MM.1S (cell line): ENCODE measurements around the gene TMTC2.

Experiments
- DNase-seq: peaks from one replicate; pipeline ENCODE4 v3.0.0-alpha.2; 2015
- H2AFZ ChIP-seq: fragments of 300-600 bp; sonication (generic); 2 replicates; pipeline ENCODE4 v1.6.0; 2016; ENCODE audit warnings: antibody characterized with exemption, low read length
- H3F3A ChIP-seq: fragments of 300-600 bp; sonication (generic); 2 replicates; pipeline ENCODE4 v1.6.1; 2016; ENCODE audit warnings: mild to moderate bottlenecking, antibody characterized with exemption, low read length, moderate library complexity, mixed read lengths; ENCODE audit not compliant: insufficient read depth
- H3K27ac ChIP-seq: fragments of 300-600 bp; sonication (generic); 2 replicates; pipeline ENCODE4 v1.5.1; 2016; ENCODE audit warnings: mild to moderate bottlenecking, low read length
- H3K27me3 ChIP-seq: fragments of 300-600 bp; sonication (generic); replicated peaks from 2 replicates; pipeline ENCODE4 v1.6.0; 2016; ENCODE audit warnings: low read length; ENCODE audit not compliant: insufficient read depth
- H3K36me3 ChIP-seq: fragments of 300-600 bp; sonication (generic); replicated peaks from 2 replicates; pipeline ENCODE4 v1.6.1; 2016; ENCODE audit warnings: mild to moderate bottlenecking, low read length, mixed read lengths; ENCODE audit not compliant: insufficient read depth
- H3K4me1 ChIP-seq: fragments of 300-600 bp; sonication (generic); 2 replicates; pipeline ENCODE4 v1.6.1; 2016; ENCODE audit warnings: low read length, mixed read lengths
- H3K4me2 ChIP-seq: fragments of 300-600 bp; sonication (generic); 2 replicates; pipeline ENCODE4 v1.6.0; 2016; ENCODE audit warnings: low read depth, low read length
- H3K4me3 ChIP-seq: fragments of 300-600 bp; sonication (generic); 2 replicates; pipeline ENCODE4 v1.5.1; 2016; ENCODE audit warnings: low read length, mixed read lengths
- H3K79me2 ChIP-seq: fragments of 300-600 bp; sonication (generic); 2 replicates; pipeline ENCODE4 v1.6.1; 2016; ENCODE audit warnings: mixed run types, low read length, mixed read lengths
- H3K9ac ChIP-seq: fragments of 300-600 bp; sonication (generic); 2 replicates; pipeline ENCODE4 v1.6.1; 2016; ENCODE audit warnings: low read length, mixed read lengths
- H3K9me2 ChIP-seq: fragments of 300-600 bp; sonication (generic); replicated peaks from 2 replicates; pipeline ENCODE4 v1.6.1; 2016; ENCODE audit warnings: mild to moderate bottlenecking, low read length, mixed read lengths; ENCODE audit not compliant: insufficient read depth
- H3K9me3 ChIP-seq: fragments of 300-600 bp; sonication (generic); replicated peaks from 2 replicates; pipeline ENCODE4 v1.6.1; 2016; ENCODE audit warnings: mild to moderate bottlenecking, low read length, mixed read lengths; ENCODE audit not compliant: insufficient read depth
- H4K20me1 ChIP-seq: fragments of 300-600 bp; sonication (generic); 2 replicates; pipeline ENCODE4 v1.6.1; 2016; ENCODE audit warnings: mild to moderate bottlenecking, low read length, moderate library complexity, mixed read lengths; ENCODE audit not compliant: insufficient read depth
- EZH2 ChIP-seq: fragments of 300-600 bp; sonication (generic); optimal IDR thresholded peaks from 2 replicates; pipeline ENCODE3; 2017; ENCODE audit warnings: low read depth, mild to moderate bottlenecking, antibody characterized with exemption, low read length, mixed read lengths
- EZH2phosphoT487 ChIP-seq: fragments of 300-600 bp; sonication (generic); IDR thresholded peaks from 2 replicates; pipeline ENCODE4 v1.6.1; 2018; ENCODE audit warnings: antibody characterized with exemption, low read length
- TF ChIP-seq, protein P1 (sequence below): fragments of 300-600 bp; sonication (generic); IDR thresholded peaks from 2 replicates; pipeline ENCODE4 v1.5.1; 2016; ENCODE audit warnings: antibody characterized with exemption, low read length, mixed read lengths

Gene TMTC2

GRCh38 chr12:82862069-82862841 is 175.5 kb downstream of the TMTC2 start:
- no peak for DNase-seq
- Histone ChIP-seq H3K9me3 (no peaks in the 10 kb centered on the region), H3K27ac (no peak overlapping the region), H3K9me2 (no peaks in the 10 kb centered on the region), H2AFZ (no peak overlapping the region), H3K4me2 (no peak overlapping the region), H3K9ac (no peak overlapping the region), H4K20me1 (no peaks in the 10 kb centered on the region), H3K4me3 (no peak overlapping the region), H3K27me3 (no peaks in the 10 kb centered on the region), H3K4me1 (no peaks in the 10 kb centered on the region), H3K79me2 (no peaks in the 10 kb centered on the region), H3F3A (no peaks in the 10 kb centered on the region), H3K36me3 (no peaks in the 10 kb centered on the region)
- no peak for TF ChIP-seq EZH2
- no peak for TF ChIP-seq EZH2phosphoT487
- TF ChIP-seq, protein P1, sequence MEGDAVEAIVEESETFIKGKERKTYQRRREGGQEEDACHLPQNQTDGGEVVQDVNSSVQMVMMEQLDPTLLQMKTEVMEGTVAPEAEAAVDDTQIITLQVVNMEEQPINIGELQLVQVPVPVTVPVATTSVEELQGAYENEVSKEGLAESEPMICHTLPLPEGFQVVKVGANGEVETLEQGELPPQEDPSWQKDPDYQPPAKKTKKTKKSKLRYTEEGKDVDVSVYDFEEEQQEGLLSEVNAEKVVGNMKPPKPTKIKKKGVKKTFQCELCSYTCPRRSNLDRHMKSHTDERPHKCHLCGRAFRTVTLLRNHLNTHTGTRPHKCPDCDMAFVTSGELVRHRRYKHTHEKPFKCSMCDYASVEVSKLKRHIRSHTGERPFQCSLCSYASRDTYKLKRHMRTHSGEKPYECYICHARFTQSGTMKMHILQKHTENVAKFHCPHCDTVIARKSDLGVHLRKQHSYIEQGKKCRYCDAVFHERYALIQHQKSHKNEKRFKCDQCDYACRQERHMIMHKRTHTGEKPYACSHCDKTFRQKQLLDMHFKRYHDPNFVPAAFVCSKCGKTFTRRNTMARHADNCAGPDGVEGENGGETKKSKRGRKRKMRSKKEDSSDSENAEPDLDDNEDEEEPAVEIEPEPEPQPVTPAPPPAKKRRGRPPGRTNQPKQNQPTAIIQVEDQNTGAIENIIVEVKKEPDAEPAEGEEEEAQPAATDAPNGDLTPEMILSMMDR: no peak

GRCh38 chr12:82862876-82863649 is 176.4 kb downstream of the TMTC2 start:
- H3K4me1 ChIP-seq: no peaks in the 10 kb centered on the region
- no peak overlapping the region for H3K4me2 ChIP-seq
- no peaks in the 10 kb centered on the region for H3K36me3 ChIP-seq
- H2AFZ ChIP-seq: no peak overlapping the region
- no peak overlapping the region for H3K9ac ChIP-seq
- DNase-seq: no peak
- no peak overlapping the region for H3K27ac ChIP-seq
- H3K27me3 ChIP-seq: no peaks in the 10 kb centered on the region
- H3K9me2 ChIP-seq: no peaks in the 10 kb centered on the region
- no peak overlapping the region for H3K4me3 ChIP-seq
- H4K20me1 ChIP-seq: no peaks in the 10 kb centered on the region
- no peaks in the 10 kb centered on the region for H3K9me3 ChIP-seq
- H3F3A ChIP-seq: no peaks in the 10 kb centered on the region
- TF ChIP-seq, protein P1: no peak
- TF ChIP-seq EZH2 (no peak), EZH2phosphoT487 (no peak)
- no peaks in the 10 kb centered on the region for H3K79me2 ChIP-seq

DNA sequence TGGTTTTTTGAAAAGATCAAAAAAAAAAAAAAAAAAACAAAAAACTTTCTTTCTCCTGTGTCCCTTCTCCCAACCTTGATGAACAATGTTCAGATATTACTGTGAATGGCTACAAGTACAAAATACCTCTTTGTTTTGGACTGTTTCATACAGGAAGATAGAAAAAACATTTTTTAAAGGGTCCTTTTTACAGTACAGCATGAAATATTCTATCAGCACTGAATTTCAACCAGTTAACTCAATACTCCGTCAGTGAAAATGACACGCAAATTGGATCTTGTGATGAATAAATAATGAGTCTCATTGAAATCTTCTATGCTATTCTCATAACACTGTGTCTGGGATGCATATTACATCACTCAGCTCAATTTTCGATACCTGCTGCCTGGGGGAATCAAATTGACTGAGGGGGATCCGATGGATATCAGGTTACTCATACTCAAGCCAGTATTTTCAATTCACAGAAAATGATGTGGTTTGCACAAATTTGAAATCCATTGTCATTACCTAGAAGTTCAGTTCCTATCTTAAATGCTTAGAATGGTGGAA is 179.6 kb downstream of the TMTC2 start:
- Histone ChIP-seq H2AFZ (no peak overlapping the region), H3K36me3 (no peaks in the 10 kb centered on the region), H3F3A (no peaks in the 10 kb centered on the region), H3K27me3 (no peaks in the 10 kb centered on the region), H3K4me3 (no peak overlapping the region), H3K27ac (no peak overlapping the region), H3K79me2 (no peaks in the 10 kb centered on the region), H3K9me3 (no peaks in the 10 kb centered on the region), H3K4me1 (peaks cover 12% of the 10 kb centered on the region; the same call in 1 of the 2 replicates), H3K4me2 (no peak overlapping the region), H3K9ac (no peak overlapping the region), H4K20me1 (no peaks in the 10 kb centered on the region), H3K9me2 (no peaks in the 10 kb centered on the region)
- DNase-seq: no peak
- TF ChIP-seq EZH2phosphoT487: no peak
- TF ChIP-seq EZH2: no peak
- TF ChIP-seq, protein P1: no peak
